ENCODE measurements around the gene BBOF1.

DNA sequence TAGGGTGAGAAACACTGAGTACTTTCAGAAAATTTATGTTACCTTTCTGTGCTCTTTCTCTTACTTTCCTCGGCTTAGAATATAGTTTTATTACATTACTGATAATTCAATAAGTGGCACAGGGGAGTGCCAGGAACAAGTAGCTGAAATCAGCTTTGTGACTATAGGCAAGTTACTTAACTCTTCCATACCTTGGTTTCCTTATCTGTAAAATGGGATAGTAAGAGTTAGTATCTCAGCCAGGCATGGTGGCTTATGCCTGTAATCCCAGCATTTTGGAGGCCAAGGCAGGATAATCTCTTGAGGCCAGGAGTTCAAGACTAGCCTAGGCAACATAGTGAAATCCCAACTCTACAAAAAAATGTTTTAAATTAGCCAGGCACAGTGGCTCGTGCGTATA is 15.4 kb downstream of the BBOF1 start:
- no peak for TF ChIP-seq EZH2 (IDR thresholded peaks at IDR 0.05)
- no peak for TF ChIP-seq SP1 (IDR thresholded peaks at IDR 0.05; ENCODE audit: low read depth)
- TF ChIP-seq, protein P1, sequence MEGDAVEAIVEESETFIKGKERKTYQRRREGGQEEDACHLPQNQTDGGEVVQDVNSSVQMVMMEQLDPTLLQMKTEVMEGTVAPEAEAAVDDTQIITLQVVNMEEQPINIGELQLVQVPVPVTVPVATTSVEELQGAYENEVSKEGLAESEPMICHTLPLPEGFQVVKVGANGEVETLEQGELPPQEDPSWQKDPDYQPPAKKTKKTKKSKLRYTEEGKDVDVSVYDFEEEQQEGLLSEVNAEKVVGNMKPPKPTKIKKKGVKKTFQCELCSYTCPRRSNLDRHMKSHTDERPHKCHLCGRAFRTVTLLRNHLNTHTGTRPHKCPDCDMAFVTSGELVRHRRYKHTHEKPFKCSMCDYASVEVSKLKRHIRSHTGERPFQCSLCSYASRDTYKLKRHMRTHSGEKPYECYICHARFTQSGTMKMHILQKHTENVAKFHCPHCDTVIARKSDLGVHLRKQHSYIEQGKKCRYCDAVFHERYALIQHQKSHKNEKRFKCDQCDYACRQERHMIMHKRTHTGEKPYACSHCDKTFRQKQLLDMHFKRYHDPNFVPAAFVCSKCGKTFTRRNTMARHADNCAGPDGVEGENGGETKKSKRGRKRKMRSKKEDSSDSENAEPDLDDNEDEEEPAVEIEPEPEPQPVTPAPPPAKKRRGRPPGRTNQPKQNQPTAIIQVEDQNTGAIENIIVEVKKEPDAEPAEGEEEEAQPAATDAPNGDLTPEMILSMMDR (IDR thresholded peaks at IDR 0.05 in 2 of 3, conservative IDR thresholded peaks at IDR 0.05 in 1 of 3; ENCODE audit: borderline replicate concordance in 1 of 3, insufficient read depth in 1 of 3, low read depth in 2 of 3, low read length in 2 of 3), result no peak
- TF ChIP-seq POLR2AphosphoS5 (IDR thresholded peaks at IDR 0.05; ENCODE audit: low read depth, low read length), result no peak
- no peak for TF ChIP-seq SIN3A (IDR thresholded peaks at IDR 0.05; ENCODE audit: low read depth)
- TF ChIP-seq RAD21 (IDR thresholded peaks at IDR 0.05; ENCODE audit: low read depth), result no peak
- no peak for TF ChIP-seq EGR1 (IDR thresholded peaks at IDR 0.05; ENCODE audit: low read depth)
